HG03378 (cell line): ENCODE data around the gene EIF2S3B.

Experiments
- ATAC-seq: cut with Tn5 transposase; IDR thresholded peaks from one replicate; pipeline ENCODE4 v1.9.1; 2021; ENCODE audit warnings: mild to moderate bottlenecking, moderate library complexity; ENCODE audit not compliant: unreplicated experiment

The EIF2S3B gene

GRCh38 chr12:10554228-10554755 lies 48.6 kb downstream of the EIF2S3B start:
- no peak for ATAC-seq

GRCh38 chr12:10554756-10555481 lies 49.2 kb downstream of the EIF2S3B start:
- no peak for ATAC-seq

- ATAC-seq: no peak
Measured at GRCh38 chr12:10557329-10557728, 51.6 kb downstream of the EIF2S3B start.

GRCh38 chr12:10557766-10558165 lies 52.1 kb downstream of the EIF2S3B start:
- ATAC-seq: no peak
